Heart left ventricle (tissue), 16 donors: ENCODE data around the gene KCNH6. TPM values are rescaled to one million over a fixed set of nuclear protein-coding genes. Genes with fewer than 3 reads are reported as not detected.

Source experiments
- ATAC-seq, 4 donors: fragments of 200-7000 bp; cut with Tn5 transposase; one replicate each; pipeline ENCODE4 v1.9.1; 2020 to 2022; ENCODE audit warnings: moderate library complexity in 4 of 4, mild to moderate bottlenecking in 3 of 4, moderate number of reproducible peaks in 1 of 4
- DNase-seq, 5 donors: peaks; one replicate each; pipeline ENCODE4 v3.0.0-alpha.2; 2020
- H3K27ac ChIP-seq, 12 donors: fragments of 200-600 bp; sonication (generic) in 4 of 12; one replicate each; pipeline versions ENCODE4 v1.5.0 to v1.8.0; 2016 to 2022; ENCODE audit warnings: mild to moderate bottlenecking in 2 of 12
- H3K27me3 ChIP-seq, 9 donors: fragments of 200-600 bp; sonication (generic) in 2 of 9; one replicate each; pipeline versions ENCODE4 v1.5.1 to v1.8.0; 2016 to 2022; ENCODE audit warnings: mild to moderate bottlenecking in 3 of 9
- H3K36me3 ChIP-seq, 9 donors: fragments of 200-600 bp; sonication (generic) in 2 of 9; one replicate each; pipeline versions ENCODE4 v1.5.0 to v1.8.0; 2018 to 2022; ENCODE audit warnings: mild to moderate bottlenecking in 2 of 9
- H3K4me1 ChIP-seq, 12 donors: fragments of 200-600 bp; sonication (generic) in 4 of 12; one replicate each; pipeline versions ENCODE4 v1.5.0 to v1.8.0; 2016 to 2022; ENCODE audit warnings: mild to moderate bottlenecking in 3 of 12
- H3K4me3 ChIP-seq, 12 donors: fragments of 200-600 bp; sonication (generic) in 4 of 12; one replicate each; pipeline versions ENCODE4 v1.5.0 to v1.8.0; 2017 to 2022; ENCODE audit warnings: mild to moderate bottlenecking in 9 of 12, moderate library complexity in 4 of 12
- H3K9me3 ChIP-seq, 12 donors: fragments of 200-600 bp; sonication (generic) in 4 of 12; one replicate each; pipeline versions ENCODE4 v1.5.0 to v1.8.0; 2016 to 2022; ENCODE audit warnings: mild to moderate bottlenecking in 1 of 12
- POLR2A ChIP-seq, 2 donors: fragments of 450-650 bp; IDR thresholded peaks; one replicate each; pipeline ENCODE4 v1.6.1; 2017; ENCODE audit warnings: antibody characterized with exemption in 2 of 2, mild to moderate bottlenecking in 2 of 2, moderate library complexity in 2 of 2
- WGBS, 4 donors: extraction: QIAGEN DNeasy Blood & Tissue Kit in 2 of 4; methylation state at CpG; one replicate each; pipeline versions ENCODE4 v1.1.5 to v1.1.7; 2013 to 2018; 5-methylcytosine and 5-hydroxymethylcytosine counted together
- intact Hi-C, 10 donors: fragments of 100-400 bp; cut with DNase I; formaldehyde crosslinking; loops; one replicate each; pipeline versions ENCODE4 v1.11.1 to v1.14.2; 2022
- long read RNA-seq, 3 donors: library from polyadenylated mRNA; unstranded; transcript quantifications; one replicate each; pipeline ENCODE4 v2.0.0, GENCODE V29; 2020 to 2021
- polyA plus RNA-seq, 2 donors: library from polyadenylated mRNA; stranded (reverse); fragments of 200-250 nt; gene quantifications; one replicate each; pipeline ENCODE4 v1.2.3, GENCODE V29; 2013
- total RNA-seq, 9 donors: library from RNA; depleted of rRNA in 2 of 9; stranded (reverse); fragments of >200 nt in 2 of 9; fragmentation: NEBNext Ultra II Directional in 3 of 9; extraction: Animal tissue kit (Norgen Biotek cat#: 25700) in 3 of 9; gene quantifications; one replicate each; pipeline versions ENCODE4 v1.1.0 to v1.2.4, GENCODE V29; 2016 to 2023
- TF ChIP-seq, protein P1 (sequence below), 12 donors: fragments of 200-600 bp; sonication (generic) in 4 of 12; IDR thresholded peaks; one replicate each; pipeline versions ENCODE4 v1.5.0 to v1.8.0; 2018 to 2022; ENCODE audit warnings: antibody characterized with exemption in 12 of 12, mild to moderate bottlenecking in 5 of 12
- donor health status: ischemic (EF 13 %, LVEDD 7.1; RV severe dilation, severe dysfunction).
- donor health status: healthy with polysubstance abuse.
- donor health status: DM: no; HTN: yes; CAD: no.
- donor health status: DM: no; HTN: no; CAD: no.
- donor health status: ischemic (EF 25% LVEDD 6.9; RV normal size, moderate dysfunction).
- donor health status: ischemic (EF 25% LVEDD 5.7; RV mildly dilated, moderate dysfunction).
- donor health status: healthy.
- donor health status: DM: yes; HTN: yes; CAD: no.
- donor health status: ischemic (EF 35%, LVEDD 5.7; RV mildly dilated, moderate dysfunction).
- donor health status: nonischemic (EF 11% LVEDD 7.7; RV severe dilation, severe dysfunction).
- donor health status: DM: yes; HTN: yes; CAD: no.
- donor health status: PGD.
- donor health status: ischemic (EF 29% LVEDD 5.4; RV normal size, mild dysfunction).
- donor health status: nonischemic (EF 23%, LVEDD 6.1; RV moderate dilation, normal function).

KCNH6 gene, protein sequence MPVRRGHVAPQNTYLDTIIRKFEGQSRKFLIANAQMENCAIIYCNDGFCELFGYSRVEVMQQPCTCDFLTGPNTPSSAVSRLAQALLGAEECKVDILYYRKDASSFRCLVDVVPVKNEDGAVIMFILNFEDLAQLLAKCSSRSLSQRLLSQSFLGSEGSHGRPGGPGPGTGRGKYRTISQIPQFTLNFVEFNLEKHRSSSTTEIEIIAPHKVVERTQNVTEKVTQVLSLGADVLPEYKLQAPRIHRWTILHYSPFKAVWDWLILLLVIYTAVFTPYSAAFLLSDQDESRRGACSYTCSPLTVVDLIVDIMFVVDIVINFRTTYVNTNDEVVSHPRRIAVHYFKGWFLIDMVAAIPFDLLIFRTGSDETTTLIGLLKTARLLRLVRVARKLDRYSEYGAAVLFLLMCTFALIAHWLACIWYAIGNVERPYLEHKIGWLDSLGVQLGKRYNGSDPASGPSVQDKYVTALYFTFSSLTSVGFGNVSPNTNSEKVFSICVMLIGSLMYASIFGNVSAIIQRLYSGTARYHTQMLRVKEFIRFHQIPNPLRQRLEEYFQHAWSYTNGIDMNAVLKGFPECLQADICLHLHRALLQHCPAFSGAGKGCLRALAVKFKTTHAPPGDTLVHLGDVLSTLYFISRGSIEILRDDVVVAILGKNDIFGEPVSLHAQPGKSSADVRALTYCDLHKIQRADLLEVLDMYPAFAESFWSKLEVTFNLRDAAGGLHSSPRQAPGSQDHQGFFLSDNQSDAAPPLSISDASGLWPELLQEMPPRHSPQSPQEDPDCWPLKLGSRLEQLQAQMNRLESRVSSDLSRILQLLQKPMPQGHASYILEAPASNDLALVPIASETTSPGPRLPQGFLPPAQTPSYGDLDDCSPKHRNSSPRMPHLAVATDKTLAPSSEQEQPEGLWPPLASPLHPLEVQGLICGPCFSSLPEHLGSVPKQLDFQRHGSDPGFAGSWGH
- total RNA-seq = not detected
- under 1 TPM in 1 of 2 donors, not detected in 1; 0.01 TPM for polyA plus RNA-seq
- long read RNA-seq, donor 1 = 0 reads
- long read RNA-seq, donor 2 = 0 reads
- long read RNA-seq, donor 3 = 0 reads

DNA sequence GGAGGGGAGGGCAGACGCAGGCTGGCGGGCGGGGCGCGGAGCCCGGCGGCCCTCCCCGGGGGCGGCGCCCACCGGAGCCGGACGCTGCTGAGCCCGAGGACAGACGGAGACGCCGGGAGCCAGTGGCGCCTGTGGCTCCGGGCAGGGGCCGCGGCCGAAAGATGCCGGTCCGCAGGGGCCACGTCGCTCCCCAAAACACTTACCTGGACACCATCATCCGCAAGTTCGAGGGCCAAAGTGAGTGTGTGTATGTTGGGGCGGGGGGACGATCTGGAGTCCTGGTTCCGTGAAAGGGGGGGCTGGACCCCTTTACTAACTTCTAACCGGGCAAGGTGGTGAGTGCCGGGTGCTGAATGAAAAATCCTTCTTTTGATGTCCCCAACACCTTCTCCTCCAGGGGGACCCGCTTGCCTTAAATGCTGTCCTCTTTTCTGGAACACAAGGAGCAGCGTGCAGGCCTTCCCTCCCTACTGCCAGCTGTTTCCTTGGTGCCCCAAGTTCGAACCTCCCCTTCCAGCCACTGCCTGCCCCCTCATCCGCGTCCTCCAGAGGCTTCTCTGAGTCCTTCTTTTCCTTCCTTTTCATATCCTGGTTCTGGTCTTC lies at the start of gene KCNH6:
Gene KCNH6, plus strand, starts transcription at position 106 of the 603 bp plus-strand sequence. Its CDS starts 56 bp downstream, at position 162.
- H3K36me3 ChIP-seq = no peaks in the 10 kb centered on the region
- WGBS, 4 donors = 7 to 17% (median 11%) methylated on average over 15 to 38 of the region's 38 CpGs
- no peak for ATAC-seq
- intact Hi-C loops = no loop called here
- no peak within 1 kb of the TSS for H3K27ac ChIP-seq
- peaks cover 0 to 11% (median 0%) of the 10 kb centered on the region in 12 donors for H3K4me1 ChIP-seq
- no peaks in the 10 kb centered on the region for H3K9me3 ChIP-seq
- TF ChIP-seq POLR2A (IDR thresholded peaks at IDR 0.05) = no peak
- TF ChIP-seq, protein P1, sequence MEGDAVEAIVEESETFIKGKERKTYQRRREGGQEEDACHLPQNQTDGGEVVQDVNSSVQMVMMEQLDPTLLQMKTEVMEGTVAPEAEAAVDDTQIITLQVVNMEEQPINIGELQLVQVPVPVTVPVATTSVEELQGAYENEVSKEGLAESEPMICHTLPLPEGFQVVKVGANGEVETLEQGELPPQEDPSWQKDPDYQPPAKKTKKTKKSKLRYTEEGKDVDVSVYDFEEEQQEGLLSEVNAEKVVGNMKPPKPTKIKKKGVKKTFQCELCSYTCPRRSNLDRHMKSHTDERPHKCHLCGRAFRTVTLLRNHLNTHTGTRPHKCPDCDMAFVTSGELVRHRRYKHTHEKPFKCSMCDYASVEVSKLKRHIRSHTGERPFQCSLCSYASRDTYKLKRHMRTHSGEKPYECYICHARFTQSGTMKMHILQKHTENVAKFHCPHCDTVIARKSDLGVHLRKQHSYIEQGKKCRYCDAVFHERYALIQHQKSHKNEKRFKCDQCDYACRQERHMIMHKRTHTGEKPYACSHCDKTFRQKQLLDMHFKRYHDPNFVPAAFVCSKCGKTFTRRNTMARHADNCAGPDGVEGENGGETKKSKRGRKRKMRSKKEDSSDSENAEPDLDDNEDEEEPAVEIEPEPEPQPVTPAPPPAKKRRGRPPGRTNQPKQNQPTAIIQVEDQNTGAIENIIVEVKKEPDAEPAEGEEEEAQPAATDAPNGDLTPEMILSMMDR (IDR thresholded peaks at IDR 0.05) = no peak
- H3K4me3 ChIP-seq = peak within 1 kb of the TSS in 6 of 12 donors; percentile 3 to 35 (median 32)
- no peak for DNase-seq
- peaks cover 0 to 5% (median 0%) of the 10 kb centered on the region in 9 donors for H3K27me3 ChIP-seq

DNA sequence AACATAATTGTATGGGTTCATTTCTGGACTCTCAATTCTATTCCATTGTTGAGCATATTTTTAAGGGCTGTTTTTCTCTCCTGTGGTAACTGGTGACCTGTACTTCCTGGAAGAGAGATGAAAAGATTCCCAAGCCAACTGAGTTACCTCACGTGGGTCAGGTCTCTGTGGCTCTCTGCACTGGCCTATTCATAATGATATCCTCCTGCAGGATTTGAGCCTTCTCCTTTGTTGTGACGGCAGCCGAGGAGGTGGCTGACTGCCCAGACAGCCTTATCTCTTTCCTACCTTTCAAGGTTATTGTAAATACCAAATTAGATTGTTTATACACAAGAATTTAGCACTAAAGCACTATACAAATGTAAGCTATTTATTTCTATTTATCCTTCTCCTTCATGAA lies 49.0 kb upstream of the KCNH6 start:
- intact Hi-C loops = loop anchor here in 1 of 10 donors (2.0 kb wide), 1 partner anchor 27 kb away; the partner anchor contains the start of gene CYB561
- H3K36me3 ChIP-seq = peaks cover 0 to under 1% (median 0%) of the 10 kb centered on the region in 9 donors
- H3K4me1 ChIP-seq = peaks cover 4 to 59% (median 36%) of the 10 kb centered on the region in 12 donors
- WGBS, 4 donors = 11 to 16% (median 15%) methylated on average over 3 of the region's 3 CpGs
- H3K4me3 ChIP-seq = no peak overlapping the region
- TF ChIP-seq, protein P1 (IDR thresholded peaks at IDR 0.05) = no peak
- no peak for TF ChIP-seq POLR2A (IDR thresholded peaks at IDR 0.05)
- H3K27ac ChIP-seq = peak overlapping the region in 8 of 12 donors; percentile 44 to 83 (median 52)
- DNase-seq = peak in 4 of 5 donors; percentile 49 to 76 (median 74)
- ATAC-seq = peak; percentile 63 to 84 (median 72)
- H3K9me3 ChIP-seq = no peaks in the 10 kb centered on the region
- H3K27me3 ChIP-seq = peaks cover 0 to 16% (median 0%) of the 10 kb centered on the region in 9 donors

DNA sequence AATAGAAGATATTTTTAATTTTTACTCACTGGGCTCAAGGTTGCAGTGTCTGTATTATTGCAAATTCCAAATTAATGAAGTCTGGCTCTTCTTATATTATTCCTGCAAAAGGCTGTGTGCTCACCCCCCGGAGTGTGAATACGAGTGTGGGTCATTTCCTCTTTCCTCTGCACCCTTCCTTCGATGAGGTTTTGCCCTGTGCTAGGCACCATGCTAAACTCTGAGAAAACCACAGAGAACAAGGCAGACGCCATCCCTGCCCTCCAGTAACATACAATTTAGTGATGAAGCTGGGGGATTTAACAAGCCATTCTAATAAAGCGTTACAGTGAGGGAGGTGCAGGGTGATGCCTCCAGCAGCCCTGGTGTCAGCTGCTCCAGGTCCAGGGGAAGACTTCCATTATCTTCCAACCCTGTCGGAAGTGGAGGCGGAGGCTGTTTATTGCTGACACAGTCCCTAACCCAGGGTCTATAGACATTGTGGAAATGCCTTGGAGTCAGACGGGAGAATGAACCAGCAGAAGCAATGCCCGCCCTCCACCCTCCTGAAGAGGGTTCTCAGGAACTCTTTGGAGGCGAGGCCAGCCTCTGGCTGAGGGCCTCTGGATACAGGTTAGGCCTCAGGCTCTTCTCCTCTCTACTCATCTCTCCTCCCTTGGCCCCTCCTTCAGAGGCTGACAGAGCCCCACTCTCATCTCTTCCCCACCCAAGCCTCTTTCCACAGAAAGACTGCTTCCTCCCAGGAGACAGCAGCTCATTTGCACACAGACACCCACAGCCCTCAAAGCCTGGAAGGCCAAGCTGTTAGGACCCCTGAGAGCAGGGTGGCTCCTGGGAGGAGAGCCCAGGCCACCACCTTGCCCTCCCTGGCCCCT lies 48.3 kb upstream of the KCNH6 start:
- no peak for DNase-seq
- TF ChIP-seq, protein P1 (IDR thresholded peaks at IDR 0.05) = no peak
- no peak for TF ChIP-seq POLR2A (IDR thresholded peaks at IDR 0.05)
- 59 to 68% (median 62%) methylated on average over 10 of the region's 10 CpGs for WGBS, 4 donors
- Histone ChIP-seq H3K27me3 (peaks cover 0 to 16% (median 0%) of the 10 kb centered on the region in 9 donors), H3K36me3 (peaks cover 0 to 7% (median 0%) of the 10 kb centered on the region in 9 donors), H3K4me1 (peaks cover 4 to 59% (median 36%) of the 10 kb centered on the region in 12 donors), H3K9me3 (no peaks in the 10 kb centered on the region), H3K27ac (peak overlapping the region in 10 of 12 donors; percentile 7 to 83 (median 54)), H3K4me3 (peak overlapping the region in 1 of 12 donors; percentile 9)
- peak in 1 of 4 donors; percentile 15 for ATAC-seq
- intact Hi-C loops = loop anchor here in 6 of 10 donors (2.0 to 5.0 kb wide), 4 partner anchors 28 to 48 kb away; partner anchors contain the start of gene CYB561 (in 1 of the 6)
